Measurements from ENCODE around the gene HTRA3.

HTRA3 gene

DNA sequence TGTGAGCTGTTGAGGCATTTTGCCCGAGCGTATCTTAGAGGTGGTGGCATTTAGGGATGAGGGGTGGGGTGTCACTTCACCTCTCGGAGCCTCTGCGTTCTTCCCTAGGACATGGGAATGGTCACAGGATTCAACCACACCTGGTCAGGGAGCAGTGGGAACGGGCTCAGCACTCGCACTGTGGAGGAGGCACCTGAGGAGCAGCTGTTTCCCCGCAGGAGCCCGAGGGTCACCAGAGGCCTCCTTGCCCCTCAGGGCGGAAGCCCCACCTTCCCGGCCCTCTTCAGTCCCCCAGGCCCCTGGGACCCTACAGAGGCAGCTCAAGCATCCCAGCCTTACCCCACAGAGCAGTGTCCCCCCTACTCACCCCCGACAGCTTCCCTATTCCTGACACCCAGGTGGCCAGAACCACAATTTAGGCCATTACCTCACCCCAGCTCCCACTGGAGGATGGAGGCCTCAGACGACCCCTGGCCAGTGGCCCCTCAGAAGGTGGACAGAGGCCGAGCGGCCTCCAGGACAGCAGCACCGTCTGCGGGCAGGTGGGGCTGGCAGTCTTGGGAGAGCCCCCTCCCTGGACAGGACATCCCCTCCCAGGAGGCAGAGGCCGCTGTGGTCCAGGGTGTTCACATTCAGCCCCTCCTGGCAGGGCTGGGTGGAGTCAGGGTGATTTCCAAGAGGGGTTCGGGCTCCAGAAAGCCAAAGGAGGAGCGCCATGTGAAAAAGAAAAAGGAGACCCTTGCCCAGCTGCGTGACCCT is 4.2 kb upstream of the HTRA3 start:
- Histone ChIP-seq H3K4me1 (ENCODE audit: control insufficient read depth, low read depth, low read length) (peaks cover 4% of the 10 kb centered on the region), H2BK120ac (ENCODE audit: low read depth, low read length) (no peak overlapping the region), H3K27me3 (ENCODE audit: insufficient read depth, low read length, poor library complexity) (peaks cover 2% of the 10 kb centered on the region), H3K18ac (ENCODE audit: low read length) (no peak overlapping the region), H3K79me1 (ENCODE audit: low read length) (no peaks in the 10 kb centered on the region), H4K8ac (ENCODE audit: low read depth, low read length) (no peak overlapping the region), H3K79me2 (ENCODE audit: control insufficient read depth, insufficient read depth, low read length) (no peaks in the 10 kb centered on the region), H2BK5ac (ENCODE audit: low read length) (no peak overlapping the region), H3K56ac (ENCODE audit: low read length) (no peak overlapping the region), H3K27ac (ENCODE audit: low read depth, low read length) (no peak overlapping the region), H3K9ac (ENCODE audit: low read length) (no peak overlapping the region), H3K4me3 (ENCODE audit: low read length) (no peak overlapping the region), H4K5ac (ENCODE audit: low read length) (no peak overlapping the region), H3K4me2 (ENCODE audit: low read length) (no peak overlapping the region), H3K23ac (ENCODE audit: low read length) (no peak overlapping the region), H2AK5ac (ENCODE audit: low read length) (no peak overlapping the region), H2BK15ac (replicated peaks; ENCODE audit: low read depth) (no peak overlapping the region), H3K36me3 (ENCODE audit: control insufficient read depth, insufficient read depth, low read length) (no peaks in the 10 kb centered on the region), H3K4ac (ENCODE audit: low read depth, low read length) (no peak overlapping the region)
- no CpG with 5 or more reads among the region's 20 CpGs for WGBS (ENCODE audit: extremely low coverage, insufficient coverage, low lambda C conversion rate)
- no peak for DNase-seq

DNA sequence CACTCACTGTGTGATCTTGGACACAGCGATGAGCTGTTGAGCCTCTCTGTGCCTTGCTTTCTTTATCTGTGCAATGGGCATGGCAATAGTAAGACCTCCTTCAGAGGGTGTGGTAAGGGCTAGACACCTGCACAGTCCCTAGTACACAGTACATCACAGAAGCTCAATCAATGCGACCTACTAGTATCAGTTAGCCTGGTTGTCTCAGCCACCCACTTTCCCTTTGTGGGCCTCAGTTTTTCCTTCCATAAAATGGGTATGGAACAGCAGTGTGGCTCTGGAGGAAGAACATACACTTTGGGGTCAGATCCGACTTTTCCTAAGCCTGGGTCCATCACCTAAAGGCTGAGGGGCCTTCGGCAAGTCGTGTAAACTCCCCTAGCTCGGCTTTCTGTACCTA is 3.5 kb upstream of the HTRA3 start:
- no peak overlapping the region for H3K56ac ChIP-seq (ENCODE audit: low read length)

DNA sequence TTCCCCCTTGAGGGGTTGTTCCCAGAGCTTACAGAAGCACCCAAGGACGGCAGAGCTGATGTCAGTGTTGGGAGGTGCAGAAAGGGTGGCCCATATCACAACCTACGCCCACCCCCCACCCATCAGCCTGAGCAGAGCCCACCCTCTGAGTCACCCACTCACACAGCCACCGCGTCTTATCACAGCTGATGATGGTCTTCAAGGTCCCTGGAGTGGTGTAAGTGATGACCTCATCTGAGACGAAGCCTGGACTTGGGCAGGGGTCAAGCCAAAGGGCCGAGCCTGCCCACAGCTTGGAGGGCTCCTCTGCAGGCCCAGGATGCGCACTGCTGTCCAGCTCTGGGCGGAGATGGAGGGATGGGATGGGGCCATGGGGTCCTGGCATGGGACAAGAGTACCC is 3.0 kb upstream of the HTRA3 start:
- no peak overlapping the region for H3K27ac ChIP-seq (ENCODE audit: low read depth, low read length)
- H3K4me1 ChIP-seq (ENCODE audit: control insufficient read depth, low read depth, low read length): peaks cover 4% of the 10 kb centered on the region
- no peak overlapping the region for H3K23ac ChIP-seq (ENCODE audit: low read length)
- no peaks in the 10 kb centered on the region for H3K79me2 ChIP-seq (ENCODE audit: control insufficient read depth, insufficient read depth, low read length)
- no peak overlapping the region for H4K5ac ChIP-seq (ENCODE audit: low read length)
- H2BK15ac ChIP-seq (replicated peaks; ENCODE audit: low read depth): no peak overlapping the region
- no peak overlapping the region for H3K4ac ChIP-seq (ENCODE audit: low read depth, low read length)
- no peak overlapping the region for H3K56ac ChIP-seq (ENCODE audit: low read length)
- H3K18ac ChIP-seq (ENCODE audit: low read length): no peak overlapping the region
- H4K8ac ChIP-seq (ENCODE audit: low read depth, low read length): no peak overlapping the region
- H3K27me3 ChIP-seq (ENCODE audit: insufficient read depth, low read length, poor library complexity): peaks cover 4% of the 10 kb centered on the region
- H3K9ac ChIP-seq (ENCODE audit: low read length): no peak overlapping the region
- H3K79me1 ChIP-seq (ENCODE audit: low read length): no peaks in the 10 kb centered on the region
- no peak overlapping the region for H3K4me3 ChIP-seq (ENCODE audit: low read length)
- H3K36me3 ChIP-seq (ENCODE audit: control insufficient read depth, insufficient read depth, low read length): no peaks in the 10 kb centered on the region
- no CpG with 5 or more reads among the region's 8 CpGs for WGBS (ENCODE audit: extremely low coverage, insufficient coverage, low lambda C conversion rate)
- no peak overlapping the region for H2BK120ac ChIP-seq (ENCODE audit: low read depth, low read length)
- H3K4me2 ChIP-seq (ENCODE audit: low read length): no peak overlapping the region
- no peak for DNase-seq
- H2AK5ac ChIP-seq (ENCODE audit: low read length): no peak overlapping the region
- no peak overlapping the region for H2BK5ac ChIP-seq (ENCODE audit: low read length)

More for the DNA sequence above, 3.5 kb upstream of the HTRA3 start:
- Histone ChIP-seq H3K4me2 (ENCODE audit: low read length) (no peak overlapping the region), H2BK15ac (replicated peaks; ENCODE audit: low read depth) (no peak overlapping the region), H3K4me1 (ENCODE audit: control insufficient read depth, low read depth, low read length) (peaks cover 4% of the 10 kb centered on the region), H3K9ac (ENCODE audit: low read length) (no peak overlapping the region), H3K18ac (ENCODE audit: low read length) (no peak overlapping the region), H2BK5ac (ENCODE audit: low read length) (no peak overlapping the region), H3K27ac (ENCODE audit: low read depth, low read length) (no peak overlapping the region), H3K36me3 (ENCODE audit: control insufficient read depth, insufficient read depth, low read length) (no peaks in the 10 kb centered on the region), H3K79me1 (ENCODE audit: low read length) (no peaks in the 10 kb centered on the region), H4K5ac (ENCODE audit: low read length) (no peak overlapping the region), H2AK5ac (ENCODE audit: low read length) (no peak overlapping the region), H3K4me3 (ENCODE audit: low read length) (no peak overlapping the region), H2BK120ac (ENCODE audit: low read depth, low read length) (no peak overlapping the region), H4K8ac (ENCODE audit: low read depth, low read length) (no peak overlapping the region), H3K27me3 (ENCODE audit: insufficient read depth, low read length, poor library complexity) (peaks cover 4% of the 10 kb centered on the region), H3K4ac (ENCODE audit: low read depth, low read length) (no peak overlapping the region), H3K79me2 (ENCODE audit: control insufficient read depth, insufficient read depth, low read length) (no peaks in the 10 kb centered on the region), H3K23ac (ENCODE audit: low read length) (no peak overlapping the region)
- no peak for DNase-seq
- no CpG with 5 or more reads among the region's 6 CpGs for WGBS (ENCODE audit: extremely low coverage, insufficient coverage, low lambda C conversion rate)

DNA sequence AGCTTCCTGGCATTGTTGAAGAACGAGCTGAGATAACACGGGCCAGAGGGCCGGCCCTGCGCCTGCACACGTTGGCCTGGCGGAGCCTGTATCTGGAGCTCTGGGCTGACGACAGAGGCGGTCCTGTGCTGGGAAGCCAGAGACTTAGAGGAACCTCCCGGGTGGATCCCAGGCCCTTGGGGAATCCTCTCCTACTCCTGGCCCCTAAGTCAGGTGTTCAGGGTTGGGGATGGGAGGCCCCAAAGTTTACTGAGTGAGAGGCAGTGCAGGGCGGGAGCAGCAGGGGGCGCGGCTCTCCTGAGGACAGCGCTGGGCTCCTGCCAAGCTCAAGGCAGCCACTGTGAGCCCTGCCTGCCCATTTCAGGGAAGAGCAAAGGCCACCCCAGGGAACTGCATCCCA is 2.5 kb upstream of the HTRA3 start:
- peak; percentile 65 for DNase-seq
- H3K4me1 ChIP-seq (ENCODE audit: control insufficient read depth, low read depth, low read length): peaks cover 4% of the 10 kb centered on the region
- no peak overlapping the region for H3K23ac ChIP-seq (ENCODE audit: low read length)
- no peak overlapping the region for H2BK5ac ChIP-seq (ENCODE audit: low read length)
- H2BK15ac ChIP-seq (replicated peaks; ENCODE audit: low read depth): no peak overlapping the region
- no peaks in the 10 kb centered on the region for H3K79me2 ChIP-seq (ENCODE audit: control insufficient read depth, insufficient read depth, low read length)
- no peak overlapping the region for H3K4me3 ChIP-seq (ENCODE audit: low read length)
- no peaks in the 10 kb centered on the region for H3K36me3 ChIP-seq (ENCODE audit: control insufficient read depth, insufficient read depth, low read length)
- no peak overlapping the region for H3K18ac ChIP-seq (ENCODE audit: low read length)
- no peak overlapping the region for H3K4ac ChIP-seq (ENCODE audit: low read depth, low read length)
- H3K4me2 ChIP-seq (ENCODE audit: low read length): no peak overlapping the region
- whole genome bisulfite sequencing (ENCODE audit: extremely low coverage, insufficient coverage, low lambda C conversion rate): no CpG with 5 or more reads among the region's 13 CpGs
- H3K56ac ChIP-seq (ENCODE audit: low read length): no peak overlapping the region
- no peak overlapping the region for H2BK120ac ChIP-seq (ENCODE audit: low read depth, low read length)
- no peak overlapping the region for H2AK5ac ChIP-seq (ENCODE audit: low read length)
- H3K27me3 ChIP-seq (ENCODE audit: insufficient read depth, low read length, poor library complexity): peaks cover 4% of the 10 kb centered on the region
- H3K27ac ChIP-seq (ENCODE audit: low read depth, low read length): no peak overlapping the region
- H4K8ac ChIP-seq (ENCODE audit: low read depth, low read length): no peak overlapping the region
- H3K79me1 ChIP-seq (ENCODE audit: low read length): no peaks in the 10 kb centered on the region
- H4K5ac ChIP-seq (ENCODE audit: low read length): no peak overlapping the region
- H3K9ac ChIP-seq (ENCODE audit: low read length): no peak overlapping the region

DNA sequence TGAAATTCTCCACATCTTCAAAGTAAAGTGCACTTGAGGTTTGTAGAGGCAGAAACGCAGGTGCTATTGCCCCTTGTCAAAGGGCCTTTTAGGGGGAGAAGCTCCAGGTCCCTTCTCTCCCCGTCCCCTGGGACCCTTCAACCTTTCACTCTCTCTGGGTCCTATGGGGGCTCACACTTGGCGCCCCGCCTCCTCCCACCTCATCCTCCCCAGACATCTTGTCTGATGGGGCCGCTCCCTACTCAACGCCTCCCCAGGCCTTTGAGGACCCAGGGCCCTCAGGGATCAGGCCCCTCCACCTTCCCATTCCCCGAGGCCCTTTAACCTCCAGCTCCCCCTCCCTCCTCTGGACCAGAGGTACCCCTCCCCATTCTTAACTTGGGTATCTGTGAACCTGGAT is 1.3 kb upstream of the HTRA3 start:
- Histone ChIP-seq H2BK5ac (ENCODE audit: low read length) (no peak overlapping the region), H3K79me1 (ENCODE audit: low read length) (no peaks in the 10 kb centered on the region), H3K56ac (ENCODE audit: low read length) (no peak overlapping the region), H3K4me3 (ENCODE audit: low read length) (no peak overlapping the region), H2BK120ac (ENCODE audit: low read depth, low read length) (no peak overlapping the region), H2AK5ac (ENCODE audit: low read length) (no peak overlapping the region), H3K4me1 (ENCODE audit: control insufficient read depth, low read depth, low read length) (peaks cover 4% of the 10 kb centered on the region), H3K27ac (ENCODE audit: low read depth, low read length) (no peak overlapping the region), H4K8ac (ENCODE audit: low read depth, low read length) (no peak overlapping the region), H3K18ac (ENCODE audit: low read length) (no peak overlapping the region), H3K27me3 (ENCODE audit: insufficient read depth, low read length, poor library complexity) (peaks cover 4% of the 10 kb centered on the region), H3K79me2 (ENCODE audit: control insufficient read depth, insufficient read depth, low read length) (no peaks in the 10 kb centered on the region), H3K23ac (ENCODE audit: low read length) (no peak overlapping the region), H4K5ac (ENCODE audit: low read length) (no peak overlapping the region), H2BK15ac (replicated peaks; ENCODE audit: low read depth) (no peak overlapping the region), H3K36me3 (ENCODE audit: control insufficient read depth, insufficient read depth, low read length) (no peaks in the 10 kb centered on the region), H3K4me2 (ENCODE audit: low read length) (no peak overlapping the region), H3K9ac (ENCODE audit: low read length) (no peak overlapping the region), H3K4ac (ENCODE audit: low read depth, low read length) (no peak overlapping the region)
- no CpG with 5 or more reads among the region's 7 CpGs for WGBS (ENCODE audit: extremely low coverage, insufficient coverage, low lambda C conversion rate)
- no peak for DNase-seq

Data from mesendoderm (in vitro differentiated cells).